B cell (primary cell): ENCODE measurements around the gene VIPR2.

Experiments
- CTCF ChIP-seq: fragments of 200-600 bp; IDR thresholded peaks from one replicate; pipeline ENCODE4 v1.8.0; 2022; ENCODE audit warnings: antibody characterized with exemption, mild to moderate bottlenecking
- EZH2 ChIP-seq: IDR thresholded peaks from 2 replicates; pipeline ENCODE4 v1.6.1; 2012; ENCODE audit warnings: borderline replicate concordance, low read depth, mild to moderate bottlenecking, moderate library complexity, low read length; ENCODE audit not compliant: insufficient read depth, poor library complexity, severe bottlenecking

GRCh38 chr7:159147687-159148086, 3.0 kb upstream of the VIPR2 start:
- TF ChIP-seq CTCF (no peak), EZH2 (no peak)
